GM10248 (cell line): Measurements from ENCODE around the gene SPRR4.
A peak's percentile ranks its signal among the peaks of the same experiment; 100 is the strongest.

Experiments used
- CTCF ChIA-PET: fragments of 300-600 bp; sonication (Branson Sonifier 250); formaldehyde crosslinking; extraction: SDS; loops from one replicate; lab custom pipeline; 2021; ENCODE audit warnings: antibody characterized with exemption; lab: Yijun Ruan, JAX
- POLR2A ChIA-PET: fragments of 350-650 bp; sonication (Branson Sonifier 250); formaldehyde crosslinking; extraction: SDS; loops from one replicate; lab custom pipeline; 2020; ENCODE audit warnings: antibody characterized with exemption; lab: Yijun Ruan, JAX
- DNase-seq: peaks from one replicate; pipeline ENCODE4 v3.0.0; 2012; ENCODE audit errors: extremely low spot score
- TF ChIP-seq, protein P1 (sequence below): IDR thresholded peaks from 2 replicates; pipeline ENCODE4 v1.5.1; 2012; ENCODE audit warnings: mild to moderate bottlenecking, low read depth; ENCODE audit errors: extremely low read depth, missing control alignments, control extremely low read depth

The SPRR4 gene, protein sequence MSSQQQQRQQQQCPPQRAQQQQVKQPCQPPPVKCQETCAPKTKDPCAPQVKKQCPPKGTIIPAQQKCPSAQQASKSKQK

DNA sequence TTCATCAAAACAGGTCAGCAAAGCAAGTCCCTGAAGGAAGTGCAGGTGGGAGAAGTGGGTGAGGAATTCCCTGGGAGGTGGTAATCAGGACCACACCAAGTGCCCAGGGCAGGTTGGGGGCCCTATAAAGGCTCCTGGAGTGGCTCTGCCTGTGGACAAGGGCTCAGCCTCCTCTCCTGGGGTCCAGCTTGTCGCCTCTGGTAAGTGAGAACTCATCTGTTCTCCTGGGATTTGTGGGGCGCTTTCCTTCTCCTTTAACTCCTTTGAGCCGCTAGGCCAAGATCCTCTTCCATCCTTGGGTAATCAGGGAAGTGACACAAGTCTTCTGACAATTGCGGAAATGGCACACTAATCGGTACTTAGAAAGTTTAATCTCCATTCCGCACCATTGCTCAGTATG lies at the start of gene SPRR4:
Gene SPRR4, plus strand, starts transcription at position 154 of the 400 bp plus-strand sequence. CDS start 1,243 bp downstream, outside the sequence.
- ChIA-PET POLR2A (no interaction called here), CTCF (interaction anchor here (1.2 to 1.5 kb wide), 3 partner anchors 9 to 283 kb away, joined by 3 read pairs; no protein-coding TSS in a partner anchor)
- no peak for DNase-seq

DNA sequence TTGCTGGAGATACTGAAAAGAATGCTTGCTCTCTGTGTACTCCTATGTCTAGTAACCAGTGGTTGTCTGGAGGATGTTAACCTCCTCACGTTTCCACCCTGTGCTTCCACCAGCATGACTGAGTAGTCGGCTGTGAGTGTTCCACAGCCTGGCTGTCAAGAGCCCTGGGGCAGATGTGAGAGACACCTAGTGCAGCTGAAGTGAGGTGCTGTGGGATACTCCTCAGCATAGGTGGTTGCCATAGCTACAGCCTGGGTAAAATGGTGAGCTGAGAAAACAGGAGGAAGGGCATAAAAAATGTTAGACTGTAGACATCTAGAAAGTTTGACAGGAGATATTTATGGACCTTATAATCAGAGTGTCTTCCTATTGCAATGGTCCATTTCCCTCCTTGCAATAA lies 46.3 kb upstream of the SPRR4 start:
- TF ChIP-seq, protein P1, sequence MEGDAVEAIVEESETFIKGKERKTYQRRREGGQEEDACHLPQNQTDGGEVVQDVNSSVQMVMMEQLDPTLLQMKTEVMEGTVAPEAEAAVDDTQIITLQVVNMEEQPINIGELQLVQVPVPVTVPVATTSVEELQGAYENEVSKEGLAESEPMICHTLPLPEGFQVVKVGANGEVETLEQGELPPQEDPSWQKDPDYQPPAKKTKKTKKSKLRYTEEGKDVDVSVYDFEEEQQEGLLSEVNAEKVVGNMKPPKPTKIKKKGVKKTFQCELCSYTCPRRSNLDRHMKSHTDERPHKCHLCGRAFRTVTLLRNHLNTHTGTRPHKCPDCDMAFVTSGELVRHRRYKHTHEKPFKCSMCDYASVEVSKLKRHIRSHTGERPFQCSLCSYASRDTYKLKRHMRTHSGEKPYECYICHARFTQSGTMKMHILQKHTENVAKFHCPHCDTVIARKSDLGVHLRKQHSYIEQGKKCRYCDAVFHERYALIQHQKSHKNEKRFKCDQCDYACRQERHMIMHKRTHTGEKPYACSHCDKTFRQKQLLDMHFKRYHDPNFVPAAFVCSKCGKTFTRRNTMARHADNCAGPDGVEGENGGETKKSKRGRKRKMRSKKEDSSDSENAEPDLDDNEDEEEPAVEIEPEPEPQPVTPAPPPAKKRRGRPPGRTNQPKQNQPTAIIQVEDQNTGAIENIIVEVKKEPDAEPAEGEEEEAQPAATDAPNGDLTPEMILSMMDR: no peak
- no peak for DNase-seq
- CTCF ChIA-PET: interaction anchor here (1.0 to 8.3 kb wide), 5 partner anchors 20 to 271 kb away, joined by 3 to 131 read pairs (median 3); no protein-coding TSS in a partner anchor
- POLR2A ChIA-PET: no interaction called here

More for the DNA sequence above, at the start of gene SPRR4:
- TF ChIP-seq, protein P1: no peak

DNA sequence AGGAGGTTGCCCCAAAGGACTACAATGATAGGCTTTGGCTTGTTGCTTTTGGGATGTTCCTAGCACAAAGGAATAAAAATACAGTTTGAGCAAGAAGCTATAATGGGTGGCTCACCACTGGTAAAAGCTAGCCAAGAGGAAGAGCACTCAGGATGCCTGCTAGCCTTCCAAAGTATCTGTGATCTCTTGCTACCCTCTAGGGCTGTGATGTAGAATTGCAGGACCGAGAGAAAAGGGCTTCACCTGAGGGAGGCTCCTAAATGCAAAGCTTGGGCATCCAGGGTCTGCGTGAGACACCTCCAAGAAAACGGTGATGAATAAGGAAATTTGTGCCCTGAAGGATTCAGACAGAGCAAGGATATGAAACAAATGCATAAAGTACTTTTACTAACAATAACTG lies 44.4 kb upstream of the SPRR4 start:
- POLR2A ChIA-PET: no interaction called here
- DNase-seq: peak; percentile 52
- TF ChIP-seq, protein P1: peak; percentile 65
- CTCF ChIA-PET: interaction anchor here (0.6 to 8.3 kb wide), 41 partner anchors 9 to 737 kb away, joined by 3 to 131 read pairs (median 5); partner anchors contain the start of genes IVL, LORICRIN, SMCP and SPRR4

DNA sequence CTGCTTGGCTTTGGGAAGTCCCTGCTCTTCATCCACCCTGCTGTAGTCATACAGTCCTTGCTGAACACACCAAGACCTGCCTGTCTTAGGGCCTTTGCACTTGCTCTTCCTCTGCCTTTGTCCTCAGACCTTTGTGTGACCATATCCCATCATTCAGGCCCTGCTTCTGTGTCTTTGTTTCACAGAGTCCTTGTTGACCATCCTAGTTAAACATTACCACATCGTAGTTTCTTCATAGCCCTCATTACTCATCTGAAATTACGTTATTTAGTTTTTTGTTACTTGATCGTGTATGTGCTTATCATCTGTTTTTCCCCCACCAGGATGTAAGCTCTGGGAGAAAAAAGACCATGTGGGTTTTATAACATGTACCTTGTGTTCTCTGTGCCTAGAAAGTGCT lies 41.8 kb upstream of the SPRR4 start:
- ChIA-PET CTCF (interaction anchor here (8.3 kb wide), 1 partner anchor 58 kb away, joined by 131 read pairs; no protein-coding TSS in a partner anchor), POLR2A (no interaction called here)
- no peak for DNase-seq
- TF ChIP-seq, protein P1: no peak

DNA sequence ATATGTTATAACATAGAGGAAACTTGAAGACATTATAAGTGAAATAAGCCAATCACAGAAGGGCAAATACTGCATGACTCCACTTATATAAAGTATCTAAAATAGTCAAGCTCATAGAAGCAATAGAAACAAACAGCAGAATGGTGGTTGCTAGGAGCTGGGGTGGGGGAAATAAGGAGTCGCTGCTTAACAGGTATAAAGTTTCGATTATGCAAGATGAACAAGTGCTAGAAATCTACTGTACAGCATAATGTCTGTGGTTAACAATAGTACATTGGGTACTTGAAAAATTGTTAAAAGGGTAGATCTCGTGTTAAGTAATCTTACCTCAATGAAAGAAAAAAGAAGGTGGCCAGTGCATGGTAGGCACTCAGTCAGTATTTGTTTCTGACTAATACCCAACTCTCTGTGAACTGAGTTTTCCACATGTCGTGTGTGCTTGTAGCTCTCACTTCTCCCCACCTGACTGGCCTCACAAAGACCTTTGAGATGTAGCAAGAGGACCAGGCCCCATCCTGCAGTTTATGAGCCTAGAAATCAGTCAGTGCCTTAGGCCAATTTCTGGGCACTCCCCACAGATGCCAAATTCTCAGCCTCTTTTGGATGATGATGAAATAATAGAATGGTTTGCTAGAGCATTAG lies 38.2 kb upstream of the SPRR4 start:
- CTCF ChIA-PET: interaction anchor here (0.9 to 1.4 kb wide), 2 partner anchors 9 to 290 kb away, joined by 3 read pairs; no protein-coding TSS in a partner anchor
- DNase-seq: no peak
- TF ChIP-seq, protein P1: no peak
- POLR2A ChIA-PET: no interaction called here

DNA sequence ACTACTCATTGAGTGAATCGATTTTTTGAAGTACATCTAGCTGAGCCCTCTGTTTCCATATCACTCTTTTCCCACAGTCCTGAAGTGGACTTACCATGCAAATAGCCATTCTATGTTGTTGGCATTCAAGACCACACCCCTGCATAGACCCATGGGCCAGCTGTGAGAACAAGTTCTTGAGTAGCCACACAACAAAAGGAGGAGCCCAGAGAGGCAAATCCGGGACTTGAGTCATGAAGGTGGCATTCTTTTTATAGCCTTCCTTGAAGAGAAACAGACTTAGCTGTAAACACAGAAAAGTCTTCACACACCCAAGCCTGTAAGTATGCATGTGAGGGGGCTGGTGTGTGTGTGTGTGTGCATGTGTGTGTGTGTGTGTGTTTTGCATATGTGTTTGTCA lies 37.3 kb upstream of the SPRR4 start:
- ChIA-PET POLR2A (no interaction called here), CTCF (interaction anchor here (0.9 to 3.2 kb wide), 3 partner anchors 10 to 289 kb away, joined by 3 to 11 read pairs (median 3); no protein-coding TSS in a partner anchor)
- no peak for DNase-seq
- TF ChIP-seq, protein P1: no peak
